ENCODE data around the gene DMWD. TPM values are rescaled to one million over a fixed set of nuclear protein-coding genes. Genes with fewer than 3 reads are reported as not detected.

DMWD gene
- total and polyA plus RNA-seq, 12 donors = 44.6 to 78.1 (median 68.0) TPM

- intact Hi-C loops (cut with DNase I) = no loop called here
- Histone ChIP-seq H3K4me3 (no peak overlapping the region), H3K4me1 (peaks cover 0 to 3% (median 0%) of the 10 kb centered on the region in 9 donors), H3K27me3 (no peaks in the 10 kb centered on the region), H3K27ac (no peak overlapping the region), H3K36me3 (peaks cover 5 to 100% (median 86%) of the 10 kb centered on the region in 9 donors), H3K9me3 (no peaks in the 10 kb centered on the region)
- ATAC-seq (no peak), DNase-seq (no peak)
- WGBS, 2 donors = 95% methylated on average over 16 of the region's 16 CpGs
- TF ChIP-seq CTCF (IDR thresholded peaks at IDR 0.05) = no peak
Observed at GRCh38 chr19:45828945-45829344, 36.3 kb upstream of the DMWD start.

- ATAC-seq = no peak
- no peaks in the 10 kb centered on the region for H3K27me3 ChIP-seq
- H3K9me3 ChIP-seq = no peaks in the 10 kb centered on the region
- intact Hi-C loops (cut with DNase I) = no loop called here
- TF ChIP-seq CTCF (IDR thresholded peaks at IDR 0.05) = no peak
- no peak overlapping the region for H3K4me3 ChIP-seq
- H3K36me3 ChIP-seq = peaks cover 5 to 100% (median 84%) of the 10 kb centered on the region in 9 donors
- peaks cover 0 to 3% (median 0%) of the 10 kb centered on the region in 9 donors for H3K4me1 ChIP-seq
- 89 to 91% methylated on average over 9 of the region's 9 CpGs for WGBS, 2 donors
- no peak overlapping the region for H3K27ac ChIP-seq
- DNase-seq = no peak
Observed at GRCh38 chr19:45828523-45828922, 35.9 kb upstream of the DMWD start.

GRCh38 chr19:45827459-45828093 is 34.9 kb upstream of the DMWD start:
- Histone ChIP-seq H3K27me3 (no peaks in the 10 kb centered on the region), H3K9me3 (no peaks in the 10 kb centered on the region), H3K36me3 (peaks cover 5 to 100% (median 85%) of the 10 kb centered on the region in 9 donors), H3K27ac (no peak overlapping the region), H3K4me1 (peaks cover 0 to 3% (median 0%) of the 10 kb centered on the region in 9 donors), H3K4me3 (no peak overlapping the region)
- no peak for DNase-seq
- 91 to 93% methylated on average over 16 of the region's 16 CpGs for WGBS, 2 donors
- no peak for ATAC-seq
- intact Hi-C loops (cut with DNase I) = no loop called here
- no peak for TF ChIP-seq CTCF (IDR thresholded peaks at IDR 0.05)

- intact Hi-C loops (cut with DNase I) = no loop called here
- H3K36me3 ChIP-seq = peaks cover 1 to 99% (median 83%) of the 10 kb centered on the region in 9 donors
- WGBS, 2 donors = 90 to 92% methylated on average over 11 of the region's 11 CpGs
- ATAC-seq (peak in 1 of 8 donors; percentile 7), DNase-seq (no peak)
- no peaks in the 10 kb centered on the region for H3K9me3 ChIP-seq
- H3K27ac ChIP-seq = no peak overlapping the region
- H3K4me3 ChIP-seq = no peak overlapping the region
- no peak for TF ChIP-seq CTCF (IDR thresholded peaks at IDR 0.05)
- peaks cover 0 to 3% (median 0%) of the 10 kb centered on the region in 9 donors for H3K4me1 ChIP-seq
- H3K27me3 ChIP-seq = no peaks in the 10 kb centered on the region
Observed at GRCh38 chr19:45826934-45827333, 34.3 kb upstream of the DMWD start.

All from heart right ventricle (tissue), 16 donors.